Stimulated activated CD8-positive, alpha-beta memory T cell treated with anti-CD3 and anti-CD28 coated beads, Interleukin-15, amount 100 ng/mL, for 1 hour (primary cell): ENCODE results near the gene ITGB1BP1.

ENCODE experiments used
- DNase-seq: peaks from one replicate; pipeline ENCODE4 v3.0.0-alpha.2; 2020; ENCODE audit warnings: low read depth

Gene ITGB1BP1

GRCh38 chr2:9423100-9423921 is at the start of gene ITGB1BP1, which contains the start of gene CPSF3:
Gene ITGB1BP1 (minus strand): TSS chr2:9423528. CDS start chr2:9418697, 4,831 bp downstream.
Gene CPSF3 (plus strand): TSS chr2:9423654. CDS start chr2:9423774, 120 bp downstream.
- peak; percentile 87 for DNase-seq

DNA sequence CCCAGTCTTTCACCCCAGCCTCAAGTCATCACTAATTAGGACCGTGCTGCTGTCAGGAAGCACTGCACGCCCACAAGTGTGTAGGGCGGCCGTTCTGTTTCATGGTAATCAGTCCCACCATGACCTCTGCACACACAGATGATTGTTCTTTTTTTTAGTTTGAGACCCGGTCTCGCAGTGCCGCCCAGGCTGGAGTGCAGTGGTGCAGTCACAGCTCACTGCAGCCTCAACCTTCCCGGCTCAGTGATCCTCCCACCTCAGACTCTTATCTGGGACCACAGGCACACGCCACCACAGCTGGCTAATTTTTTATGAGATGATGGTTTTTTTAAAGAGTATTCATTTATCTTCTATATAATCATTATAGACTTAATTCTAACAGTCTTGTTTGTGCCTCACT is 49.2 kb upstream of the ITGB1BP1 start:
- DNase-seq = no peak

DNA sequence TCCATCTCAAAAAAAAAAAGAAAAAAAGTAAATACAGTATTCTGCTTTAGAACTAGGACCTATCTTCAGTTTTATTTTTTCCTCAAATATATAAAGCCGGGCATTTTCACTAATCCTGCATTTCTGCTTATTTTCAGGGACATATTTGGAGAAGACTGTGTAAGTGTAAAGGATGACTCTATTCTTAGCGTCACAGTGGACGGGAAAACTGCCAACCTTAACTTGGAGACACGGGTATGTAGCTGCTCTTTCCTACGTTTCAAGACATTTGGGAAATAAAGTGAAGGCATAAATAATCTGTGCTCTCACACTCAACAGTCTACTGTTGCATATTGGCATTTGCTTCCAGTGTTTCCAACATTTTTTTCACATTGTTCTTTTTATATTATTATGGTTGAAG is 47.9 kb upstream of the ITGB1BP1 start:
- DNase-seq = no peak

GRCh38 chr2:9467687-9468086 is 44.4 kb upstream of the ITGB1BP1 start:
- no peak for DNase-seq

DNA sequence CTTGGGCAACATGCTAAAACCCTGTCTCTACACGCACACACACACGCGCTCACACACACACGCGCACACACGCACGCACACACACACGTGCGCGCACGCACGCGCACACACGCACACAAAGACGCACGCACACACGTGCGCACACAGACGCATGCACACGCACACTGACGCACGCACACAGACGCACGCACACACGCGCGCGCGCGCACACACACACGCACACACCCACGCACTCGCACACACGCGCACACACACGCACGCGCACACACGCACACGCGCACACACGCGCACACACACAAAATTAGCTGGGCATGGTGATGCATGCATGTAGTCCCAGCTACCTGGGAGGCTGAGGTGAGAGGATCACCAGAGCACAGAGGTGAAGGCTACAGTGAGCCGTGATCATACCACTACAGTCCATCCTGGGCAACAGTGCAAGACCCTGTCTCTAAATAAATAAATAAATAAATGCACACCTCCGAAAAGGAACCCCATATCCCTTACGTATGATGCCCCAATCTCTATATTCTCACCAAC is 42.9 kb upstream of the ITGB1BP1 start:
- no peak for DNase-seq

GRCh38 chr2:9465170-9465569 is 41.8 kb upstream of the ITGB1BP1 start:
- no peak for DNase-seq

DNA sequence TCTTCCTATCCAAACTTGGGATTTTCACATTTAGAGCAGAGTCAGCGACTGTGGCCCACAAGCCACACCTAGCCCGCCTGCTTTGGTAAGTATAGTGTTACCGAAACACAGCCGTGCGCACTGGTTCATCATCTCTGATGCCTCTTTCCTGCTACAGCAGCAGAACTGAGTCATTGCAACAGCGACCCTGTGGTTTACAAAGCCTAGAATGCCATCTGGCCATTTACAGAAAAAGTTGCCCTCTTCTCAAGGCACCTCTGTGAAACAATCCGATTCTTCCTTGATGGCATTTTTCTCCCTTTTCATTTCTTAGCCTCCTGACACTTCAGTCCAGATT is 40.3 kb upstream of the ITGB1BP1 start:
- no peak for DNase-seq

DNA sequence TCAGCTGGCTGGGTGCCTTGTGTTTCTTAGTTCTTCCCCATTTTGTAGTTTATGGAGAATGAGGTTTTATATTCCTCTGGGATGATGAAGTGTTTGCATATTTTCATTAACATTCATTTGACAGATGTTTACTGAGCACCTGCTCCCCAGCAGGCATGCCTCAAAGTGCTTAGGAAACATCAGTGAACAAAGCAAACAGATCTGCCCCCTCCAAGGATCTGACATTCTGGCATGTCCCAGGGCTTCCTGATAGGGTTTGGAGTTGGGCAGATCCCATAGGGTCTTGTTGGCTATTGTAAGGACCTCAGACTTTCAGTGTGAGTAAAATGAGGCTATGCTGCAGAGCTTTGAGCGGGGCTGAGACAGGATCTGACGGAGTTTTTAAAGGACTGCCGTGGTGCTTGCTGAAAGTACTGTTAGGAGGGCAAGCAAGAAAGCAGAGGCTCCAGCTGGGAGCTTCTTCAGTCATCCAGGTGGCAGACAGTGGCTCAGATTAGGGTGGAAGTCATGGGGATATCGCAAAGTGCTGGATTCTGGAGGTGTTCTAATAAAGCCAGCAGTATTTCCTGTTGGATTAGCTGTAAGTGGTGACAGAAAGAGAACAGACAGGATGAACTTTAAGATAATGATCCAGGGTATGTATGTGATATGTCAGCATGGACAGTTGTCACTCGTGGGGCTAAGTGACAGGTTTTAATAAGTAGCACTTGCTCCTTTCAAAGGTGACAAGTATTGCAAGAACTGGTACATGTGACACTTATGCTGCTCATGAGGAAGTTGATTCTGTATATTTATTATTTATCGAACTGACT is 39.8 kb upstream of the ITGB1BP1 start:
- no peak for DNase-seq

DNA sequence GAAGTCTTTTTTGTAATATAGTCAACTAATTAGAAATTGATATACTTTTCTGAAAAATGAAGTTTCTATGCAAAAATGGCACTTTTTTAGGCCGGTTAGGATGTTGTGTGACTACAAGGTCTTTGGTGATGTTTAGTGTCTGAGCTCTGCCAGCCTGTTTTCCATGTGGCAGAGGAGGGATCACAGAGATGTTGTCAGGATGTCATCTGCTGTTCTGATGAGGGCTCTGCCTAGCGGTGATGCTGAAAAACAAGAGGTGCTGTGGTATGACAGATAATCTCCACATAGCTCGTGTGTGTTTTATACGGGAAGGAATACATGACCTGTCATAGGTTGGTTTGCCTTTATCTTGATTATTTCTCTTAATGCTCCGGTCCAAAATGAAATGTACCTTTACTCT is 39.0 kb upstream of the ITGB1BP1 start:
- no peak for DNase-seq

GRCh38 chr2:9461079-9461478 is 37.8 kb upstream of the ITGB1BP1 start:
- DNase-seq = no peak

GRCh38 chr2:9460441-9461017 is 37.2 kb upstream of the ITGB1BP1 start:
- DNase-seq = no peak

DNA sequence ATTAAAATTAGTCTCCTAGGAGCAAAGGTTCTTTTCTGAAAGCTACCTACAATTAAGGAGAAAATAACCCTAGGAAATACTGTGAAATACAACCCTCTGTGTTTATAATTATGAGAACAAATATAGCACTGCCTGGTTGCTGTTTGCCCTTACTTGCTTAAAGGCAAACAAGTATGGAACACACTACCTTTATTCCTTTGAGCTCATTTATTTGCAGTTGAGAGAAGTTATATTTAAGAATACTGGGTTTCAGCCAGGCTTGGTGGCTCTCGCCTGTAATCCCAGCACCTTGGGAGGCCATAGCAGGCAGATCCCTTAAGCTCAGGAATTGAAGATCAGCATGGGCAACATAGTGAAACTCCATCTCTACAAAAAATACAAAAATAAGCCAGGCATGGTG is 27.9 kb upstream of the ITGB1BP1 start:
- DNase-seq = no peak

DNA sequence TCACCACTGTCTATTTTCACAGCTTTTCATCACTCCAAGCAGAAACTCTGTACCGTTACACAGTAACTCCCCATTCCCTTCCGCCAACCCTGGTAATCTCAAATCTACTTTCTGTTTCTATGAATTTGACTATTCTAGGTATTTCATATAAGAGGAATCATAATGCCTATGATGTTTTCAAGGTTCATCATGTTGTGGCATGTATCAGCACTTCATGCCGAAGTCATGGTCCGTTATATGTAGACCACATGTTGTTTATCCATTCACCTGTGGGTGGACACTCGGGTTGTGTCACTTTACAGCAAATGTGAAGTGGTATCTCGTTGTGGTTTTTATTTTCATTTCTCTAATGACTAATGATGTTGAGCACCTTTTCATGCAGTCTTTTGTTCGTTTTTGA is 21.8 kb upstream of the ITGB1BP1 start:
- DNase-seq = no peak

- DNase-seq = no peak
Measured at GRCh38 chr2:9443526-9443925, 20.2 kb upstream of the ITGB1BP1 start.

DNA sequence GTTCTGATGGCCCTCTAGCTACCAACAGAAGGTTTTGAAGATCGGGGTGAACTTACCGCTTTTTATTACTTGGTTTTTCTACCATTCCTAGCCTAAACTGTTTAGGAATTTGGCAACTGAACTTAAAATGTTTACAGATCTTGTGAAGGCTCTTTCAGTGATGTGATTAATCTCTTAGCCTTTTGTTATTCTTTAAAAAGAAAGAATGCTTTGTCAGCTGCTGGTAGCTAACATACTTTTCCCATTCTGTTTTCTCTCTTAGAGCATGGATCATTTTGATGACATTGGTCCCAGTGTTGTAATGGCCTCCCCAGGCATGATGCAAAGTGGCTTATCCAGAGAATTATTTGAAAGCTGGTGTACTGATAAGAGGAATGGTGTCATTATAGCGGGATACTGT is 18.2 kb upstream of the ITGB1BP1 start:
- no peak for DNase-seq

DNA sequence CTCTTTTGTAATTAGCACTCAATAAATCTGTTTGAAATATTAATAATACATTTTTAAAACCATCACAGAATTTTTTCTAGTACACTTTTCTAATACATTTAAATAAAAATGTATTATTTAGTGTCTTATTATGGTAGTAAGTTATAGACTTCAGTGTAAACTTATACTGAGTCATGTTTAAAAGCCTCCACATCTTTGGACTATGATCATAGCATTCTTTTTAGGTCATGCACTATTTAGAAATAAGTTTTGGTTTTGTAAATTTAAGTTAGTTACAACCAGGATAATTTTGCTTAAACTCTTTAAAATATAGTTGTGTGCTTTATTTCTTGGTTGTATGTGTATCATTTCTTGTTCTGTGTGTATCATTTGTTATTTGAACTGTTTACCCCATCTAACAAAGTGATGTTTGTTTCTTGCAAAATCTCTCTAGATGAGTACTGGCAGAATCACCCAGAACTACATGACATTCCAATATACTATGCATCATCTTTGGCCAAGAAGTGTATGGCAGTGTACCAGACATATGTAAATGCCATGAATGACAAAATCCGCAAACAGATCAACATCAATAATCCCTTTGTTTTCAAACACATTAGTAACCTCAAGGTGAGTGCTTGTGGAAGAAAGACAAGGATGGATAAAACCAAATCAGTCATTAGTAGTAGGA is 16.9 kb upstream of the ITGB1BP1 start:
- no peak for DNase-seq

DNA sequence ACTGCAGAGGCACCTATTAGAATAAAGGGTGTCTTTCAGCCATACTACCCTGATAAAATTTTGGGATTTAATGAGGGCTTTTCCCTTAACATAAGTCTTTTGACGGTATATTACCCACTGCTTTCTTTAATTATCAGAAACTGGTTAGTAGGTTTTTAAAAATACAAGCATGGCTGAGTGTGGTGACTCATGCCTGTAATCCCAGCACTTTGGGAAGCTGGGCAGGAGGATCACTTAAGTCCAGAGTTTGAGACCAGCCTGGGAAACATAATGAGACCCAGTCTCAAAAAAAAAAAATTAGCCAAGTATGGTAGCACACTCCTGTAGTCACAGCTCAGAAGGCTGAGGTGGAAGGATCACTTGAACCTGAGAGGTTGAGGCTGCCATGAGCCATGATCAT is 16.2 kb upstream of the ITGB1BP1 start:
- no peak for DNase-seq

DNA sequence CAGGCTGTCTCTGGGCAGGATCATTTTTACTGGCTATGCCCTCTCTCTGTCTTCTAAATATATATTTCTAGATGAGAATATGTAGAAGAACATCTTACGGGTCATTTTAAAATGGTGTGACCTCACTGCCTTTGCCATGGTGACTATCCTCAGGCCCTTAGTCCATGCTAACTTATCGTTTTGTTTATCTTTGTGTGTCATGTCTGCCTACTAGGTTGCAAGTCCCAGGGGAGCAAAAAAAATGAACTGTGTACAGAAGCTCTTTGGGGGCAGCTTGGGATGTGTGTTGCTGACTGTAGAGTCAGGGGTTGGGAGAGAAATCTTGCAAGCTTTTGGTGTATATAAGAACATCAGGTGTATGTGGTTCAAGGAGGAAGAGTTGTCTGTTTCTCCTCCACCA is 11.2 kb upstream of the ITGB1BP1 start:
- DNase-seq = no peak

DNA sequence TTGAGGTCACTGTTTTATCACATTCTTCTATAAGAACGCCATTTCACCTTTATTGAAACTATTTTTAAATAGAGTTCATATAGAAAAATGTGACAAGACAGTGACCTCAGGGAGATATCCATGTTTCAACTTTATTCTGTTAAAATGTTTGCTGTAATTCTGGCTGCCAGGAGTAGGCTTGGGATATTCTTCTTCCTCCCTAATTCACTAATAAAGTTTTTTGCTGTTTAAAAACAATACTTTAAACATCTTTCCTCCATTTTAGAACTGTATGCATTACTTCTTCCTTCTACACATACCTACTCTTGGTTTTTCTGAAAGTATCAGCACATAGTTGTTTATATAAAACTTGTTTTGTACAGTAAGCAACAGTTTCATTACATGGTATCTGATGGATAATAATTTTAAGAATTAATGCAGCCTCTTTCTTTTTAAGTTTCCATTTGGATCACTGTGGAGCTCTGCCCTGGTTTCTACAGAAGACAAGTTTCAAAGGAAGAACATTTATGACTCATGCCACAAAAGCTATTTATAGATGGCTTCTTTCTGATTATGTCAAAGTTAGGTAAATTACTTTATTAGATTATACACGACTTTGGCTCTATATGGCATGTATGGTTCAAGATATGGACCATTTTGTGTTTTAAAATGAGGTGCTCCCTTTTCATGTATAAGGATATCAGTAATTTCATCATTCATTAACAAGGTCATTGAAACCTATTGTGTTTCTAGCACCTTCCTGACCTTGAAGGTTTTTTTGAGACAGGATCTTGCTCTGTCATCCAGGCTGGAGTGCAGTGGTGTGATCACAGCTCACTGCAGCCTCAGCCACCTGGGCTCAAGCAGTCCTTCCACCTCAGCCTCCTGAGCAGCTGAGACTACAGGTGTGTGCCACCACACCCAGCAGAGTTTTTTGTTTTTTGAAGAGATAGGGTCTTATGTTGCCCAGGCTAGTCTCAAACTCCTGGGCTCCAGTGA is 7.3 kb upstream of the ITGB1BP1 start:
- no peak for DNase-seq

- DNase-seq = no peak
Measured at GRCh38 chr2:9428965-9429577, 5.7 kb upstream of the ITGB1BP1 start.
